ENCODE measurements around the gene TNPO3. TPM values are rescaled to one million over a fixed set of nuclear protein-coding genes. Genes with fewer than 3 reads are reported as not detected.

The TNPO3 gene
- total RNA-seq, 1 experiment from 2014 or later: 58.5 TPM

DNA sequence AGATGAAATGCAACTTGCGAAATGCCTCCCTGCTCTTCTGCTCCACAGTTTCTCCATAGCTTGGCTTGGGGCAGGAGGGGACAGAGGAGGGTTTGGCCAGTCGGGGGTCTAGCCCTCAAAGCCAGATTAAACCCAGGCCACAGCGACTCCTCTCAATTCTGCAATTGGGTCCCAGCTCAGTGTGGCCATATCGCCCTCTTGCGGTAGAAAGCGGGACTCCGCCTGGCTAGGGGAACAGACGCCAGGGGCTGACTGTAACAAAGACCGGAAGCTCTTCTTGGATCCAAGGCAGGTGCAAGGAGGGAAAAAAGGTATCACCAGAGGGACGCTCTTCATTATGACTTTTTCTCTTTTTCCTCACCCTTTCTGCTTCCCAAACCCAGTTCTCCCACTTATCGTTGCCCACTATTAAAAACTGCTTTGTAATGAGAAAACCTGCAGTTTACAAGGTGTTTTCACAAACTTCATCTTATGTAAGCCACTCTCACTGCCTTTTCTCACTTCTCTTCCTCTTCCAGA, 36.6 kb upstream of the TNPO3 start (continued):
- TF ChIP-seq CBX3 (IDR thresholded peaks at IDR 0.05; ENCODE audit: low read depth) (0 out of 2 replicates have a peak, but pooled peaks have one; percentile 38), FOSL1 (IDR thresholded peaks at IDR 0.05; ENCODE audit: low read depth) (no peak), EZH2phosphoT487 (IDR thresholded peaks at IDR 0.05; ENCODE audit: borderline replicate concordance) (no peak)

DNA sequence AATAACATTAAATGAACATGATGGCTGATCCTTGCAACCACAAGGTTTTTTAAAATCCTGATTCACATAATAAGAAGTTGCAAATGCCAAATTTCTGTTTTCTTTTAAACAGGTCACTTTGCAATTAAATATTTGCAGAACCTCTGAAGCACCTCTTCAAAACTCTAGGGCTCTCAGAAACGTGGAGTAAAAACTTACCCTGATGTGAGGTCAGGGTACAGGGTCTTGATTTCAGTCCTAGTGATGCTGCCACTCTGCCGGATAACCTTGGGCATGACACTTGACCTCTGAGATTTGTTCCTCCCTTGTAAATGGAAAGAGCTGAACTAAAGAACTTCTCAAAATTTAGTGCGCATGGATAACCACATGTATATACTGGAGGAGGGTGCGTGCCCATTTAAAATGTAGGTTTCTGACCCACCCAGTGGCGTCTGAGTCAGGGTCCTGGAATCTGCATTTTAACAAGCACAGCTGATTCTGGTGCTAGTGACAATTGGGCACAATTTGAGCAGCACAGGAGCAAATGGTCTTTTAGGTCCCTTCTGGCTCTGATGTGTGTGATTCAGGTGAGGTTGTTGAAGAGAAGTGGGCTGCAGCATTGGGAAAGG, 35.5 kb upstream of the TNPO3 start:
- Histone ChIP-seq H3K9me3 (ENCODE audit: control insufficient read depth in 1 of 2, insufficient read depth in 1 of 2, low read depth in 1 of 2, low read length in 2 of 2) (no peaks in the 10 kb centered on the region), H3K79me2 (ENCODE audit: insufficient read depth, low read length) (no peaks in the 10 kb centered on the region), H3K9ac (ENCODE audit: low read length) (no peak overlapping the region), H3K4me1 (ENCODE audit: control insufficient read depth in 1 of 2, insufficient read depth in 2 of 2, low read length in 2 of 2) (peaks cover 0 to 6% of the 10 kb centered on the region in 2 experiments; a peak in 2 of 4 replicates), H3K4me3 (replicated peaks in 1 of 2; ENCODE audit: low read depth in 1 of 2, low read length in 2 of 2) (no peak overlapping the region), H3K27ac (ENCODE audit: low read depth, low read length) (no peak overlapping the region), H3K27me3 (ENCODE audit: insufficient read depth, low read length) (no peaks in the 10 kb centered on the region), H2AFZ (ENCODE audit: low read depth, low read length, poor library complexity, severe bottlenecking) (no peak overlapping the region), H3K36me3 (ENCODE audit: control insufficient read depth in 1 of 2, insufficient read depth in 2 of 2, low read length in 2 of 2) (no peaks in the 10 kb centered on the region), H4K20me1 (ENCODE audit: insufficient read depth) (no peaks in the 10 kb centered on the region), H3K9me2 (ENCODE audit: insufficient read depth) (no peaks in the 10 kb centered on the region), H3K4me2 (ENCODE audit: low read length) (no peak overlapping the region)
- ChIA-PET CTCF (interaction anchor here (1.4 to 1.6 kb wide), 6 partner anchors 12 to 230 kb away, joined by 3 to 10 read pairs (median 6); no protein-coding TSS in a partner anchor), POLR2A (no interaction called here), RAD21 (ENCODE audit: low non-redundant PET in 1 of 2, low total read pairs in 2 of 2, uncharacterized antibody in 2 of 2, unreplicated experiment in 2 of 2) (no interaction called here)
- BruUV-seq (replicated peaks): no TSS peak
- DNase-seq (ENCODE audit: low read depth, low spot score) (no peak), ATAC-seq (no peak)
- TF ChIP-seq JUND (IDR thresholded peaks at IDR 0.05) (no peak), ZNF274 (IDR thresholded peaks at IDR 0.05; ENCODE audit: low read depth, low read length) (no peak), RAD21 (IDR thresholded peaks at IDR 0.05; ENCODE audit: low read depth) (no peak), ELF1 (IDR thresholded peaks at IDR 0.05; ENCODE audit: borderline replicate concordance, low read depth) (no peak), EZH2phosphoT487 (IDR thresholded peaks at IDR 0.05; ENCODE audit: borderline replicate concordance) (no peak), TCF7L2 (IDR thresholded peaks at IDR 0.05; ENCODE audit: borderline replicate concordance, extremely low read depth, insufficient read depth, insufficient read length) (no peak), SRF (IDR thresholded peaks at IDR 0.05; ENCODE audit: low read depth) (no peak), FOSL1 (IDR thresholded peaks at IDR 0.05; ENCODE audit: low read depth) (no peak), EZH2 (IDR thresholded peaks at IDR 0.05) (no peak), POLR2A (IDR thresholded peaks at IDR 0.05; ENCODE audit: borderline replicate concordance, extremely low read depth, insufficient read depth, insufficient read length) (no peak), CBX3 (IDR thresholded peaks at IDR 0.05; ENCODE audit: low read depth) (no peak), CEBPB (IDR thresholded peaks at IDR 0.05; ENCODE audit: low read depth) (no peak)
- TF ChIP-seq, protein P1, sequence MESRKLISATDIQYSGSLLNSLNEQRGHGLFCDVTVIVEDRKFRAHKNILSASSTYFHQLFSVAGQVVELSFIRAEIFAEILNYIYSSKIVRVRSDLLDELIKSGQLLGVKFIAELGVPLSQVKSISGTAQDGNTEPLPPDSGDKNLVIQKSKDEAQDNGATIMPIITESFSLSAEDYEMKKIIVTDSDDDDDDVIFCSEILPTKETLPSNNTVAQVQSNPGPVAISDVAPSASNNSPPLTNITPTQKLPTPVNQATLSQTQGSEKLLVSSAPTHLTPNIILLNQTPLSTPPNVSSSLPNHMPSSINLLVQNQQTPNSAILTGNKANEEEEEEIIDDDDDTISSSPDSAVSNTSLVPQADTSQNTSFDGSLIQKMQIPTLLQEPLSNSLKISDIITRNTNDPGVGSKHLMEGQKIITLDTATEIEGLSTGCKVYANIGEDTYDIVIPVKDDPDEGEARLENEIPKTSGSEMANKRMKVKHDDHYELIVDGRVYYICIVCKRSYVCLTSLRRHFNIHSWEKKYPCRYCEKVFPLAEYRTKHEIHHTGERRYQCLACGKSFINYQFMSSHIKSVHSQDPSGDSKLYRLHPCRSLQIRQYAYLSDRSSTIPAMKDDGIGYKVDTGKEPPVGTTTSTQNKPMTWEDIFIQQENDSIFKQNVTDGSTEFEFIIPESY (IDR thresholded peaks at IDR 0.05; ENCODE audit: extremely low read depth, insufficient replicate concordance, low read length): no peak
- TF ChIP-seq, protein P2, sequence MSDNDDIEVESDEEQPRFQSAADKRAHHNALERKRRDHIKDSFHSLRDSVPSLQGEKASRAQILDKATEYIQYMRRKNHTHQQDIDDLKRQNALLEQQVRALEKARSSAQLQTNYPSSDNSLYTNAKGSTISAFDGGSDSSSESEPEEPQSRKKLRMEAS (IDR thresholded peaks at IDR 0.05): no peak
- TF ChIP-seq, protein P3, sequence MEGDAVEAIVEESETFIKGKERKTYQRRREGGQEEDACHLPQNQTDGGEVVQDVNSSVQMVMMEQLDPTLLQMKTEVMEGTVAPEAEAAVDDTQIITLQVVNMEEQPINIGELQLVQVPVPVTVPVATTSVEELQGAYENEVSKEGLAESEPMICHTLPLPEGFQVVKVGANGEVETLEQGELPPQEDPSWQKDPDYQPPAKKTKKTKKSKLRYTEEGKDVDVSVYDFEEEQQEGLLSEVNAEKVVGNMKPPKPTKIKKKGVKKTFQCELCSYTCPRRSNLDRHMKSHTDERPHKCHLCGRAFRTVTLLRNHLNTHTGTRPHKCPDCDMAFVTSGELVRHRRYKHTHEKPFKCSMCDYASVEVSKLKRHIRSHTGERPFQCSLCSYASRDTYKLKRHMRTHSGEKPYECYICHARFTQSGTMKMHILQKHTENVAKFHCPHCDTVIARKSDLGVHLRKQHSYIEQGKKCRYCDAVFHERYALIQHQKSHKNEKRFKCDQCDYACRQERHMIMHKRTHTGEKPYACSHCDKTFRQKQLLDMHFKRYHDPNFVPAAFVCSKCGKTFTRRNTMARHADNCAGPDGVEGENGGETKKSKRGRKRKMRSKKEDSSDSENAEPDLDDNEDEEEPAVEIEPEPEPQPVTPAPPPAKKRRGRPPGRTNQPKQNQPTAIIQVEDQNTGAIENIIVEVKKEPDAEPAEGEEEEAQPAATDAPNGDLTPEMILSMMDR (IDR thresholded peaks at IDR 0.05 in 2 of 3, conservative IDR thresholded peaks at IDR 0.05 in 1 of 3; ENCODE audit: borderline replicate concordance in 1 of 3, insufficient read depth in 1 of 3, low read depth in 2 of 3, low read length in 2 of 3): no peak
- TF ChIP-seq, protein P4, sequence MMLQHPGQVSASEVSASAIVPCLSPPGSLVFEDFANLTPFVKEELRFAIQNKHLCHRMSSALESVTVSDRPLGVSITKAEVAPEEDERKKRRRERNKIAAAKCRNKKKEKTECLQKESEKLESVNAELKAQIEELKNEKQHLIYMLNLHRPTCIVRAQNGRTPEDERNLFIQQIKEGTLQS (IDR thresholded peaks at IDR 0.05): no peak
- intact Hi-C loops (cut with micrococcal nuclease): no loop called here
